Sigmoid colon (tissue), 4 donors: ENCODE data around the gene HNRNPH1.

Source experiments
- CTCF ChIP-seq, 4 experiments: fragments of 450-650 bp in 3 of 4; fragments of 200-600 bp in 1 of 4; IDR thresholded peaks; one replicate each; pipeline ENCODE4 v1.5.1; 2016 to 2019; ENCODE audit warnings: antibody characterized with exemption in 4 of 4, mild to moderate bottlenecking in 3 of 4, moderate library complexity in 2 of 4
- EP300 ChIP-seq, 4 donors: sonication (generic); formaldehyde crosslinking; IDR thresholded peaks; one replicate each; pipeline ENCODE4 v1.6.1; 2017; ENCODE audit warnings: antibody characterized with exemption in 4 of 4
- POLR2A ChIP-seq, 2 donors: fragments of 450-650 bp; IDR thresholded peaks; one replicate each; pipeline ENCODE4 v1.6.1; 2016; ENCODE audit warnings: antibody characterized with exemption in 2 of 2, mild to moderate bottlenecking in 2 of 2, moderate library complexity in 2 of 2
- POLR2AphosphoS5 ChIP-seq, 4 donors: sonication (generic); formaldehyde crosslinking; IDR thresholded peaks; one replicate each; pipeline ENCODE4 v1.6.1; 2017; ENCODE audit warnings: antibody characterized with exemption in 4 of 4

GRCh38 chr5:179599973-179600372, 23.5 kb downstream of the HNRNPH1 start:
- no peak for TF ChIP-seq POLR2A (IDR thresholded peaks at IDR 0.05)
- TF ChIP-seq CTCF (IDR thresholded peaks at IDR 0.05): no peak
- no peak for TF ChIP-seq EP300 (IDR thresholded peaks at IDR 0.05)
- TF ChIP-seq POLR2AphosphoS5 (IDR thresholded peaks at IDR 0.05): no peak
